LNCaP clone FGC (cell line): ENCODE results near the gene MEGF10.

Source experiments
- DNase-seq: peaks from one replicate; pipeline ENCODE4 v3.0.0-alpha.2; 2011; ENCODE audit warnings: low read depth
- H3K4me3 ChIP-seq: 2 replicates; pipeline ENCODE4 v1.5.1; 2011; ENCODE audit warnings: mild to moderate bottlenecking, low read depth, low read length, control low read depth
- CTCF ChIP-seq: IDR thresholded peaks from 2 replicates; pipeline ENCODE4 v1.5.1; 2012; ENCODE audit warnings: mild to moderate bottlenecking; ENCODE audit not compliant: control insufficient read depth, insufficient read depth; ENCODE audit errors: extremely low read depth

The MEGF10 gene

GRCh38 chr5:127359502-127359901 is 68.9 kb downstream of the MEGF10 start:
- TF ChIP-seq CTCF = no peak
- no peak for DNase-seq
- H3K4me3 ChIP-seq = no peak overlapping the region

- no peak overlapping the region for H3K4me3 ChIP-seq
- DNase-seq = no peak
- no peak for TF ChIP-seq CTCF
Measured at GRCh38 chr5:127363403-127363802, 72.8 kb downstream of the MEGF10 start.

DNA sequence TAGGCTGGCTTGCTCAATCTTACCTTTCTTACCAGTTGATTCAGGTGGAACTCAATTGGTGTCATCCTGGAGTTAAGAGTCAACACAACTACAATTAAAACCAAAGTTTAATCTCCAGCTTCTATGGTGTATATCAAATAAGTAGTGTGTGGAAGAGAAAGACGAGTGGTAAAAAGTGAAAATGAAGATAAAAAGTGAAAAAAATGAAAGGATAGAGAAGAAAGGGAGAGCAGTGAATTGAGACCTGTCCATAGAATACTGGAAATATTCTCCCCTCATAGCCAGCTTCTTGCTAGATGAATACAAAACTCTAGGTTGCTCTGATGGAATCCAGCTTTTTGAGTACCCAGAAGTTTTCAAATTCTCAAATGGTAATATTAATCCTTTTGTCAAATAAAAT is 76.4 kb downstream of the MEGF10 start:
- TF ChIP-seq CTCF = no peak
- no peak overlapping the region for H3K4me3 ChIP-seq
- DNase-seq = no peak

DNA sequence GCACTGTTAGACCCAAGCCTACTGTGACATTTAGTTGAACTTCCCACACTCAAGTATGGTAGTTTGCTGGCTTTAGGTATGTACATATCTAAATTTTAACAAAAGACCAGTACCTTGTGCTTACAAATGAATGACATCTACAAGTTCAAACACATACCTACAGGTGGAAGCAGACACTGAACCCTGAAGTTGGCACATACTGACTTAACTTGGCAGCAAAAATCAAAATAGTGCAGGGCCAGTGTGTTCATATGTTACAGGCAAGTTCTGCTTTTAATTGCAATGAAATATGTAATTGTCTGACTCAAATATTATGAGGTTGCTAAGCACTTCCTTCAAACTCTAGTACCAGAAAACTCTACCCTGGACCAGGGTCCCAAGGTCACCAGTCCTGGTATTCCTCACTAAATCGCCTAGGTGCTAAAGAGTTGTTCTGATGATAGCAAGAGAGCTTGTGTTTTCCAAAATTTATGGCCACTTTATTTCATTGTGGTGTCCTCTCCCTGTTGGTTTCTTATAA is 77.4 kb downstream of the MEGF10 start:
- DNase-seq = no peak
- no peak for TF ChIP-seq CTCF
- no peak overlapping the region for H3K4me3 ChIP-seq

- DNase-seq = no peak
- no peak for TF ChIP-seq CTCF
- no peak overlapping the region for H3K4me3 ChIP-seq
Measured at GRCh38 chr5:127369796-127370195, 79.2 kb downstream of the MEGF10 start.

- TF ChIP-seq CTCF = no peak
- no peak overlapping the region for H3K4me3 ChIP-seq
- no peak for DNase-seq
Measured at GRCh38 chr5:127370631-127371030, 80.0 kb downstream of the MEGF10 start.

DNA sequence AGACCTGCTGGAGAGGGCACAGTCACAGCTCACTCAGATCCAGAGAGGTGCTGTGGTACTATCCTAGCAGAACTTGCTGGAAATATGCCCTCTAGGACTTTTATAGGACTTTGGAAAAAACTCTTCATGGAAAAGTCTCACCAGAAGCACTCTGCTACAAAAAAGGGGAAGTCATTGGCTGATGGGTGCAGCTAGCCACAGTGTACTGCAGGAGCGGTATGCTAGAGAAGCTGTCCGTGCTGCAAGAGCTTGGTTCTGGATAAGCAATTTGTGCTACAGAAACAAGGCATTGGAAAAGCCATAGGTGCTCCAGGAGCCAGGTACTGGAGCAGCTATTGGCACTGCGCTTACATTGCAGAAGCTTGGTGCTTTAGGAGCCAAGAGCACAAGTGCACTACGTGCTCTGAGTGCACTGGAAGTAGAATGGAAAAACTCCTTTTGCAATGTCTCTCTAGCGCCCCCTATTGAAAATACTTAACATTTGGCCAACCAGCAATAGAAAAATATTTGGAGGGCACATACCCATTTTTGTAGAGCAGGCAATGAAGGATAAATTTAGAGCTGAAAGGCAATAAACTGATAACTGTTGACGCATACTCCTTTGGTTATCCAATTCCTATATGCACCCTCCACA is 83.4 kb downstream of the MEGF10 start:
- peak; percentile 28; the same call in 1 of the 2 replicates for TF ChIP-seq CTCF
- H3K4me3 ChIP-seq = no peak overlapping the region
- no peak for DNase-seq
